Measurements from ENCODE around the gene C16orf86. TPM values are rescaled to one million over a fixed set of nuclear protein-coding genes. Genes with fewer than 3 reads are reported as not detected.

Gene C16orf86
- total and polyA plus RNA-seq, 2 of the 8 experiments (the other 6 are each of a cell fraction or from before 2014, with no cell fraction given) = 1.4 to 2.3 TPM

GRCh38 chr16:67651847-67652246 is 14.8 kb upstream of the C16orf86 start:
- no peak overlapping the region for H2AFZ ChIP-seq (ENCODE audit: low read length)
- H3K9me3 ChIP-seq (ENCODE audit: insufficient read depth in 2 of 2, low read depth in 1 of 2, low read length in 1 of 2) = no peaks in the 10 kb centered on the region
- H2BK5ac ChIP-seq (ENCODE audit: low read depth, low read length) = no peak overlapping the region
- H3K79me1 ChIP-seq (ENCODE audit: low read depth, low read length) = no peaks in the 10 kb centered on the region
- H2AK5ac ChIP-seq (ENCODE audit: low read depth, low read length) = no peak overlapping the region
- H3K4ac ChIP-seq (replicated peaks; ENCODE audit: insufficient read length, low read depth, low read length) = no peak overlapping the region
- no peak overlapping the region for H3K4me2 ChIP-seq (ENCODE audit: insufficient read depth in 1 of 2, low read depth in 2 of 2, low read length in 2 of 2)
- H3K27me3 ChIP-seq (replicated peaks in 1 of 4; ENCODE audit: control insufficient read depth in 3 of 4, extremely low read depth in 1 of 4, insufficient read depth in 3 of 4, low read length in 3 of 4) = peaks cover 3 to 36% (median 23%) of the 10 kb centered on the region in 4 experiments; a peak in 6 of 7 replicates
- peaks cover 0 to 18% (median 7%) of the 10 kb centered on the region in 4 experiments; a peak in 5 of 7 replicates for H3K4me1 ChIP-seq (replicated peaks in 1 of 4; ENCODE audit: control insufficient read depth in 3 of 4, insufficient read depth in 4 of 4, low read length in 3 of 4)
- ChIA-PET CTCF (ENCODE audit: partially characterized antibody) (interaction anchor here (0.5 to 18.0 kb wide), 12 partner anchors 10 to 144 kb away, joined by 3 to 202 read pairs (median 4); partner anchors contain the start of genes ACD, C16orf86, ENKD1 and PARD6A), POLR2A (ENCODE audit: partially characterized antibody) (interaction anchor here (0.6 to 1.5 kb wide), 6 partner anchors 9 to 283 kb away, joined by 3 to 8 read pairs (median 3); partner anchors contain the start of genes ACD, CTCF and PARD6A)
- no peak overlapping the region for H3K23ac ChIP-seq (ENCODE audit: insufficient read length)
- H4K5ac ChIP-seq (ENCODE audit: insufficient read length, low read depth, low read length) = no peak overlapping the region
- H3K4me3 ChIP-seq (ENCODE audit: extremely low read depth in 1 of 4, insufficient read depth in 2 of 4, low read depth in 3 of 4, low read length in 4 of 4) = no peak overlapping the region
- no peak overlapping the region for H4K8ac ChIP-seq (ENCODE audit: extremely low read depth, insufficient read depth, low read length)
- H4K20me1 ChIP-seq (replicated peaks in 1 of 2; ENCODE audit: control insufficient read depth in 1 of 2, insufficient read depth in 2 of 2, low read length in 2 of 2) = peaks cover 5 to 15% of the 10 kb centered on the region in 2 experiments
- no peak overlapping the region for H2BK20ac ChIP-seq (ENCODE audit: low read length)
- H3K9ac ChIP-seq (replicated peaks in 1 of 4; ENCODE audit: extremely low read depth in 1 of 4, low read depth in 3 of 4, low read length in 3 of 4) = no peak overlapping the region
- 90% methylated on average over 4 of the region's 4 CpGs; no CpG with 5 or more reads in 1 of the 2 experiments for WGBS, 2 experiments (ENCODE audit: extremely low coverage in 1 of 2, insufficient coverage in 1 of 2, insufficient read length in 1 of 2, insufficient replicate concordance in 2 of 2, low coverage in 1 of 2, low lambda C conversion rate in 2 of 2, missing lambda C conversion rate in 1 of 2)
- no peak overlapping the region for H2BK12ac ChIP-seq (ENCODE audit: low read depth, low read length)
- no peak for TF ChIP-seq RFX5 (IDR thresholded peaks at IDR 0.05; ENCODE audit: borderline replicate concordance, low read depth, low read length)
- TF ChIP-seq GABPA (IDR thresholded peaks at IDR 0.05; ENCODE audit: borderline replicate concordance, insufficient read depth, low read length) = no peak
- TF ChIP-seq POLR2A (IDR thresholded peaks at IDR 0.05; ENCODE audit: control extremely low read depth in 1 of 2, low read depth in 2 of 2, low read length in 2 of 2) = no peak
- no peak for TF ChIP-seq TCF12 (IDR thresholded peaks at IDR 0.05; ENCODE audit: low read depth, low read length)
- no peak for TF ChIP-seq SIRT6 (IDR thresholded peaks at IDR 0.05; ENCODE audit: low read length)
- no peak for TF ChIP-seq SRF (IDR thresholded peaks at IDR 0.05; ENCODE audit: low read depth, low read length)
- no peak for TF ChIP-seq KDM4A (IDR thresholded peaks at IDR 0.05; ENCODE audit: low read depth, low read length, severe bottlenecking)
- no peak for TF ChIP-seq MAFK (IDR thresholded peaks at IDR 0.05; ENCODE audit: low read depth, low read length)
- no peak for TF ChIP-seq TAF1 (IDR thresholded peaks at IDR 0.05; ENCODE audit: low read depth, low read length)
- TF ChIP-seq RXRA (IDR thresholded peaks at IDR 0.05; ENCODE audit: insufficient read depth, low read depth, low read length) = no peak
- TF ChIP-seq EGR1 (IDR thresholded peaks at IDR 0.05; ENCODE audit: borderline replicate concordance, low read depth, low read length) = no peak
- TF ChIP-seq ATF2 (IDR thresholded peaks at IDR 0.05; ENCODE audit: low read length) = no peak
- FAIRE-seq = no peak
- no peak overlapping the region for H4K91ac ChIP-seq (replicated peaks; ENCODE audit: insufficient read length, low read length)
- no peak overlapping the region for H3K27ac ChIP-seq (ENCODE audit: low read depth, low read length)
- H3K36me3 ChIP-seq (ENCODE audit: control insufficient read depth in 2 of 4, insufficient read depth in 4 of 4, low read length in 3 of 4) = no peaks in the 10 kb centered on the region
- no peak overlapping the region for H3K56ac ChIP-seq (replicated peaks; ENCODE audit: insufficient read length, low read depth, low read length)
- H3K18ac ChIP-seq (ENCODE audit: extremely low read depth, low read length) = no peak overlapping the region
- H3K14ac ChIP-seq (ENCODE audit: insufficient read length) = no peak overlapping the region
- peaks cover 5% of the 10 kb centered on the region; the same call in 1 of the 2 replicates for H3K23me2 ChIP-seq (ENCODE audit: low read depth, low read length)
- H2BK120ac ChIP-seq (replicated peaks; ENCODE audit: low read depth, low read length) = no peak overlapping the region
- H2BK15ac ChIP-seq (ENCODE audit: low read length) = no peak overlapping the region
- H3K79me2 ChIP-seq (ENCODE audit: control insufficient read depth in 1 of 2, insufficient read depth in 2 of 2, low read length in 2 of 2) = no peaks in the 10 kb centered on the region
- DNase-seq (ENCODE audit: low read depth in 1 of 2, low spot score in 2 of 2) = no peak

All from H1 (cell line).